EH (cell line): ENCODE measurements around the gene TNRC6B.
A peak's percentile ranks its signal among the peaks of the same experiment; 100 is the strongest.
"Not testable (repeated sequence)": the region's sequence is repeated elsewhere in the genome, so short reads cannot be mapped to it uniquely, and the experiment has no call there.

Experiments used
- DNase-seq: peaks from one replicate; pipeline ENCODE4 v3.0.0-alpha.2; 2015; ENCODE audit warnings: low read depth

The TNRC6B gene

DNA sequence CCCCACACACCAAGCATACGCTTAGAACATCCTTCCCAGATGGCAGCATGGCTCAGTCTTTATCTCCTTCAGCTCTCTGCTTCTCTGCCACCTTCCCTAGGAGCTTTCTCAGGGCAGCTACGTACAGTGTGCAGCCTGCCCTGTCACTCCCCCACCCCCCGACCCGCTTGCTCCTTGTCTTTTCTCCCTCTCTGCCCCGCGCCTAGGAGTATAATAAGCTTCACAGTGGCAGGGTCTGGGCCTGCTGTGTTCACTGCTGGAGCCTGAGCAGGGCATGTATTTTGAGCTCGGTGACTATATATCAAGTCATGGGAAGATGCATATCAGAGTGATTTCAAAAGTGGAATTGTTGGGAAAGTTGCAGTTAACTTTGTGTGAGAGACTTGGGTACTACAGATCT, 112.8 kb downstream of the TNRC6B start:
- no peak for DNase-seq

DNA sequence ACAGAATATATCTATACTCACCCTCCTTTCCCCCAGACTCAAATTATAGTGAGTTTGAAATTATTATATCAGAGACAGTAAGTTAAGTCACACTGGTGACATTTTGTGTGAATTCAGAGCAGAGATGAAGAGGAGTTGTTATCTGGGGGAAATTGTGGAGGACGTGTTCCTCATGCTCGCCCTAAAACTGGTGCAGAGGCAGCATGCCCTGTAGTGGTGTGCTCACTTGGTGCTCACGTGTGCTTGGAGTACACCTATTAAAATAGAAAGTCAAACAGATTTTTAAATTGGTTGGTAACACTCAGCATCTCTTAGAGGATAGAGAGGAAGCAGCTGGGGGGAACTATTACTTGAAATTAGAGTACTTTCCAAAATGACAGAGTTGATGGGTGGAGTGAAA, 117.0 kb downstream of the TNRC6B start:
- DNase-seq: no peak

DNA sequence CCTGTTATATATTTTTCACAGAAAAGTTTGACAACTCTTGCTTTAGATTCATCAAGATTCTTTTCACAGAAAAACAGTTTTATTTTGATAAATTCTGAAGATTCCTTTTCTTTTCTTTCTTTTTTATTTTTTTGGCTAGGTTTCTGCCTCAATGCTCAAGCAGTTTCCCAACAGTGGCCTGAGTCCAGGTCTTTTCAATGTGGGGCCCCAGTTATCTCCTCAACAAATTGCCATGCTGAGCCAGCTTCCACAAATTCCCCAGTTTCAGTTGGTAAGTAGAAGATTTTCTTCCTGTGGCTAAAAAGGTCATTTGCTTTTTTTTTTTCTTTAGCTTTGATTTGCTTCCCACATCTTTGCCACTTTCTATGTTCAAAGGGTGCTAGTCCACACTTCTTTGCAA, 122.6 kb downstream of the TNRC6B start:
- no peak for DNase-seq

DNA sequence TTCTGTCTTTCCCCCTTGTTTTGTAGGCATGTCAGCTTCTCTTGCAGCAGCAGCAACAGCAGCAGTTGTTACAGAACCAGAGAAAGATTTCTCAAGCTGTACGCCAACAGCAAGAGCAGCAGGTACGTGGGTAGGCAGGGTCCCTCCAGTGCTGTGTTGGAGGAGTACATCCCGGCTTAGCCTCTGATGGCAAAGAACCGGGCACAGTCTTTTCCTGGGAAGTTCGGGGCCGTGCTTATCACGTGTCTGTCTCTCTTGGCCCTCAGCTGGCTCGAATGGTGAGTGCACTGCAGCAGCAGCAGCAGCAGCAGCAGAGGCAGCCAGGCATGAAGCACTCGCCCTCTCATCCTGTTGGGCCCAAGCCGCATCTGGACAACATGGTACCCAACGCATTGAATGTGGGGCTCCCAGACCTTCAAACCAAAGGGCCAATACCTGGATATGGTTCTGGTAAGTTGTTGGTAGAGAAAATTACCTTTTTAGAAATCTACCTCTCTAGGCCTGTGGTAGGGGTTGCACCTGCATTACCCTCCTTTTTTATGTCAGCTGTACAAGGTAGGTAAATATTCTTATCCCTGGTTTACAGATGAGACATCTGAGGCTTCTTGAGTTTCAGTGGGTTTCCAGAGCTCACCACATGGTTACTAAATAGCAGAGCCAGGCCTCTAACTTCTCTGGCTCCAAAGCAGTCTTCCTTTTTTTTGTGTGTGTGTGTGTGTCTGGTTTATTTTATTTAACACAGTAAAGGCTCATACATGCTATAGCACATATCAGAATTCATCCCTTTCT, 123.4 kb downstream of the TNRC6B start:
- no peak for DNase-seq

DNA sequence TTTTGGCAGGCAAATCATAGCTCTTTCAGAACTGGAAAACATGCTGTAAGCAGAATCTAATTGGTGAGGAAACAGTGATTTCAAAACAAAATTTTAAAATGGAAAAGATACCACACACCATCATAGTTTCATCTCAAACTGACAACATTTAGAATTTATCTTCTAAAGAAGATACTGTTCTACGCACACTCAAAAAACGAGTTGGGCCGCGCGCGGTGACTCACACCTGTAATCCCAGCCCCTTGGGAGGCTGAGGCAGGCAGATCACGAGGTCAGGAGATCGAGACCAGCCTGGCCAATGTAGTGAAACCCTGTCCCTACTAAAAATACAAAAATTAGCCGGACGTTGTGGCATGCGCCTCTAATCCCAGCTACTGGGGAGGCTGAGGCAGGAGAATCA, 124.4 kb downstream of the TNRC6B start:
- no peak for DNase-seq

DNA sequence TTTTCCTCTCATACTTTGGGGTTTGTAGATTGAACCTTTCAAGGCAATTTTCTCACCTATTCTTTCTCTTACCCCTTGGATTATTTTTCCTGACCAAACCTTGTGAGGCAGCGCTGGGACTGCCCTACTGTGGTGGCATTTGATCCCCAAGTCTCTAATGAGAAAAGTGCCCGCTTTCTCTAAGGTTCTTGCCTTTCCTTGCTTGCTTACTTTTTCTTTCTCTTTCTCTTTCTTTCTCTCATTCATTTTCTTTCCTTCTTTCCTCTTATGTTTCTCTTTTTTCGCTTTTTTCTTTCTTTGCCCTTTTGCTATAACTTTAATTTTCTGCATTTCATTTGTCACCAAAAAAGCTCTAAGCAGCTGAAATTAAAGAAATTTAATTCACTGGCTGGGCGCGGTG, 127.9 kb downstream of the TNRC6B start:
- DNase-seq: no peak

DNA sequence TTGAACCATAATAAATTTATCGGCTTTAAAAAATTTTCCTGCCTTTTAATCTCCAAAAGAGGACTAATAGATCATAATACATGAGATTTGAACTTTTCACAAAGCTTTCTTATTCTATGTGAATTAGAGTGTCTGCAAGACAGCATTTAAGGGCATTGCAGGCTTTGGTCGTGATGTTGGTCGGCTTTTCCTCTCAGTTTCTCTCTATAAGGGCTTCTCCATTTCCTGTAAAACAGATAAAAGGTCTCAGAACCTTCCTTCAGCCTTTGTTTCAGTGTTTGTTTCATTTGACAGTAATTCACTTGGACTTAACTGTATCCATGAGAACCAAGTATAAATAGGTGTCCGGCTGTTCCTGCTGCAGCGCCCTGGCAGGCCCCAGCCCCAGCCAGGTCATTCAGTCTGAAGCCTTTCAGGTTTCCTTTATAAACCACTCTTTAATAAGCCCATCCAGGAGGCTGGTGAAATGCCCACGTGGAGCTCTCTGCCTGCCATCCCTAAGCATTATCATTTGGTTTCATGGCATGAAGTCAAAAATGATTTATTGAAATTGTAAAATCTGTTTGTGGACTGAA, 131.4 kb downstream of the TNRC6B start:
- DNase-seq: no peak

DNA sequence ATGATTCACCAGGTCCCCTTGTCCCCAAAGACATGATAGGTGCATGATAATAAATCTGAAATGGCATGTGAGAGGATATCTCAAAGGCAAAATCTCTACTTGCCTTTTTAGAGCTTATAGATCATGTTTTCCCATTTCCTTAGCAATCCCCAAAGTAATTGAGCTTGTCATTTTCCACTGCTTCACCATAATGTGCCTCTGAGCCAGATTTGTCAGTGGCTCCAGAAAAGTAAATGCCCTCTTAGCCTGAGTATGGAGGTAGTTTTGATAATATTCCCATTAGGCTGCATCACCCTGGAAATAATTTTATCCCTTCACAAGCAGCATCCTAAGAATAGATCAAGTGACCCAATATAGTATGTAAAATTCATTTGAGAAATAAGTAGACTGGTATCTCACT, 131.9 kb downstream of the TNRC6B start:
- no peak for DNase-seq

DNA sequence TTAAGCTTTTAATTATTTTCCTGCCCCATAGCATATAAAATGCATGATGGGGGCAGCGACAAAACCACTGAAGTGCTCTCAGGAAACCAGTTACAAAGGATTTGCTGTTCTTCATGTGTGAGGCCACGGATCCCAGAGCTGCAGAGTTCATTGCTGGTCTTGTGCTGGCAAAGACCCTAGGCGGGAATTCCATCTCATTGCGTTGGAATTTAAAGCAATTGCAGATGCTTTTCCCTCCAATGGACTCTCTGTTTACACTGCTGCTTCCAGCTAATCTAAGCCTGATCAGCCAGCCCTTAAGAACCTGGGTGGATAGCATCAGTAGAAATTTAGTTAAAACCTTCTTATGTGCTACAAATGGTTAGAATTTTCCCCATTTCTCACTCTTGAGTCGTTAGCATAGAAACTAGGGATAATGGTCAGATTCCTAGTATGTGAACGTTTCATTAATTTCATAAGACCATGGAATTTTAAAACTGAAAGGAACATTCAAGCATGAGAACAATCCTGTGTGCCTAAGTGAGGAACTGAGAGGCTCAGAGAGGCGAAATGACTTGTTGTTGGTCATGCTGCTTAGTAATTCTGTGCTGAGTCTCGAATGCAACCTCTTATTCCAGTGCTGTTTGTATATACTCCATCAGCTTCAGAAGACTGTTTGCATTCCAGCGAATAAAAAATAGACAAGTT, 132.5 kb downstream of the TNRC6B start:
- peak; percentile 95 for DNase-seq

DNA sequence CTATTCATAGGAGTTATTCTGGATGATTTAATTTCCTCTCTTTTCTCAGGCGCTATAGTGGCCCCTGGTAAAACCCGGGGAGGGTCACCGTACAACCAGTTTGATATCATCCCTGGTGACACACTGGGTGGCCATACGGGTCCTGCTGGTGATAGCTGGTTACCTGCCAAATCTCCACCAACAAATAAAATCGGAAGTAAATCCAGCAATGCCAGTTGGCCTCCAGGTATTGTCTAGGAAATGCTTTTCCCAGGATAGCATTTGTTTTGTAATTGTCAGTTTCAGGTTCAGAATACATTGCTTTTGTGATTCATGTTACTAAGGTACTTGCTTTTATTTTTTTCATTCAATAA, 133.0 kb downstream of the TNRC6B start:
- no peak for DNase-seq

DNA sequence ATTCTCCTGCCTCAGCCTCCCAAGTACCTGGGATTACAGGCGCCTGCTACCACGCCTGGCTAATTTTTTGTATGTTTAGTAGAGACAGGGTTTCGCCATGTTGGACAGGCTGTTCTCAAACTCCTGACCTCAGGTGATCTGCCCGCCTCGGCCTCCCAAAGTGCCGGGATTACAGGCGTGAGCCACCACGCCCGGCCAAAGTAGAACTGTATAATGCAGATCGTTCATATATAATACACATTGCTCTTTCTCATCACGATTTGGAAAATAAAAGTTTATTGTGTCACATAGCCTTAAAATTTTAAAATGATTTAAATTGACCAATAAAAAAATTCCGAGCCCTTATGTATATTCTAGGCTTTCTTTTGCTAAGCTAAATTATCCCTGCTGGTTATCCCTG, 133.9 kb downstream of the TNRC6B start:
- not testable (repeated sequence) for DNase-seq

DNA sequence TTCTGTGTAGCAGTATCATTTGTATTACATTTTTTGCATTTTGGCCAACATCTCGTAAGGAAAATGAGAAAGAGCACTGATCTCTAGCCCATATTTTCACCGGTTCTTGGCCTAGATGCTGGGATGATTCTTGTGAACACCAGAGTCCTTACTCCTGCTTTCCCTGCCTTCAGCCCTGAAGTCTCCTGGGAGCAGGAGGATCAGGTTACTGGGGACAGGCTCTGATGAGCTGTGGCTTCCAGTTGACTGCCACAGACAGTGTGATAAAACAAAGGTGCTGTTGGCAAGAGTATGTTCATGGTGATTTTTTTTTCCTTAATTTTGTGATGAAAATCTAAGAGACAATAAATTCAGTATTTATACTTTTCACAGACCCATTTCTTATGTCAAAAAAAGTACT, 134.3 kb downstream of the TNRC6B start:
- DNase-seq: no peak

DNA sequence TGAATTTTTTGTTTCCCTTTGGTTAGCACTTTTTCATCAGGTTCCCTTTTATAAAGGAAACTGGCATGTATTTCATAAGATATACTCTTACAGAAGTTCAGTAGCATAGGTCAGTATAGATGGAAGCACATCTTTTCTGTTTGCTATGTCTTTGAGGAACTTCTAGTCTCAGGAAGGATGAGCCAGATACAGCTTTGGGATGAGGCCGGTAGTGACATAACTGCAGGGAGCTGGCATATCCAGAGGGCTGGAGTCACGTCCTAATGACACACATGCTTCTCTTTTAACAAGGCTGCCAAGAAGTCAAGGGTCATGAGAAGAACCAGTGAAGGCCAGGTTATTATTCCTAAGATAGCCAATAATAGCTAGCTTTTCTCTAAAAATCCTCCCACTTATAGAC, 135.3 kb downstream of the TNRC6B start:
- no peak for DNase-seq

DNA sequence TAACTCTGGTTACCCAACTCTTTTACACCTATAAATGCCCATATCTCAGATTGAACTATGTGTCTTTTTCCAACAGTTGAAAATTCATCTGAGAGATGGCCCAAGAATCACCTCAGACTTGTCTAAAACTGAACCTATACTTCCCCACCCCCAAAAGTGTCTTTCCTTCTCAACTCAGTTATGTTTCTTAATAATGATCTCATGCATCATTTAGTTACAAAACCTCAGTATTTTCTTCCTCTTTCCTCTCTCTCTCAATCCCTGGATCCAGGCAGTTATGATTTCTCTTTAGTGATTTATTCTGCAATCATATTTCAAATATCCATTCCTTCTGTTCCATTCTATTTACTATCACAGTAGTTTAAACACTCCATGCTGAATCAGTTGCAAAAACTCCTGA, 136.3 kb downstream of the TNRC6B start:
- no peak for DNase-seq

DNA sequence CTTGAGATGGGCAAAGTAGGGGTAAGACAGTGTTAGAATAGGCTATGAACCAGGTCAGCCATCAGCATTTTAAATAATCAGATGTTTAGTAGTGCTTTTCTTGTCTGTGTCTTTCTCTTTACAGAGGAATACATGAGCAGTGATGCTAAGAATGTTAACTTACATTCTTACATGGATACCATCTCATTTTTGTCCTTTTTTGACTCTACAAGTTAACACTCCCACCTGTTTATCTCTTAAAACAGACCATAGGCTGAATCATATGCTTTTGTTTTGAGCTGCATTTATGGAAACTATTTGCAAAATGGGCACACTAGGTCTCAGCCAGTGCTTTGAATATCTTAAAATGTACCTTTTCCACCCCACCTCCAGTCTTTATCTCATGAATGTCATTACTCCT, 143.0 kb downstream of the TNRC6B start:
- DNase-seq: no peak

DNA sequence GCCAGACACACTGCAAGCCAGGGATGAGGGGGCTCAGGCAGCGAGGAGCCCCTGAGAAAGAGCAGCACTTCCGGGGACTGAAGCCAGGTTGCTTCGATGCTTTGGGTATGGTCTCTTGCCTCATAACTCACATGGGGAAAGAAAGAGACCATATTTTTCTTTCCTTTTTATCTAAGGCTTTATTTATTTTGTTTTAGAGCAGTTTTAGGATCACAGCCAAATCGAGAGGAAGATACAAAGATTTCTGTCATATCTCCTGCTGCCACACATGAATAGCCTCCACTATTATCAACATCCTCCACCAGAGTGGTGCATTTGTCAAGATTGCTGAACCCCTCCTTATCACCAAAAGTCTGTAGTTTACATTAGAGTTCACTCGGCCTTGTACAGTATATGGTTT, 144.3 kb downstream of the TNRC6B start:
- DNase-seq: no peak

DNA sequence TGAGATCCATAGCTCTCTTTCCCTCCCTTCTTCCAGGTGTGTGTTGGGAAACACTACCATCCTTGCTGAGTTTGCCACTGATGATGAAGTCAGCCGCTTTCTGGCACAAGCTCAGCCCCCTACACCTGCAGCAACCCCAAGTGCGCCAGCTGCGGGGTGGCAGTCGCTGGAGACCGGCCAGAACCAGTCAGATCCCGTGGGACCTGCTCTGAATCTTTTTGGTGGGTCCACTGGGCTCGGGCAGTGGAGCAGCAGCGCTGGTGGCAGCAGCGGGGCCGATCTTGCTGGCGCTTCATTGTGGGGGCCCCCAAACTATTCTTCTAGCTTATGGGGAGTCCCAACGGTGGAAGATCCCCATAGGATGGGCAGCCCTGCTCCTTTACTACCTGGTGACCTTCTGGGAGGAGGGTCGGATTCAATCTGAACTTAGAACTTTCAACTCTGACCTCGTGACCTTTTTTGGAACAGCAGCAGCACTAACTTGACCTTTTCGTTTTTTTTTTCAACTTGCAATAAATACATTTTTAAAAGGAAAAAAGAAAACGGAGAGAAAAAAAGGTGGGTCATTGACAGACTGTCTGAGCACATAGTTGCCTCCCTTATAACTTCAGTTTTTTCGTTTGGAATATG, 145.2 kb downstream of the TNRC6B start:
- DNase-seq: no peak

DNA sequence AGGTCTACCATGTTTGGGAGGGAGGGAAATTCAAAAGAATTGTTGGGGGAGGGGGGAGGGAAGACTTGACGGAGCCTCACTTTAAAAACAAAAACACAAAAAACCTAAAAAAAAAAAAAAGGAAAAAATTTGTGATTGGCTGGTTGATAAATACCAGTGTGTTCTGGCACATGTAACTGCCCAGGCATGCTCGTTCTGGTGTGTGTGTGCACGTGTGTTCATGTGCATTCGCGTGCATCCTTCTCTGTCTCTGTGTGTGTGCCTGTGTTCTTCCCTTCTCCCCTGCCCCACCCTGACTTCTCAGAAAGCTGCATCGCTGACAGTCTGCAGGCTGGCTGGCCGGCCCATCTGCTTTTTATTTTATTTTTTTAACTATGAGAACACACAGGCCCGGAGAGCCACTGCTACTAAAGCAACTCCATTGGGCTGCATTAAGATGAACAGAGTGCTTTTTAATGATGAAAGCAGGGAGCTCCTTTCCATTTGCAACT, 146.0 kb downstream of the TNRC6B start:
- DNase-seq: no peak

DNA sequence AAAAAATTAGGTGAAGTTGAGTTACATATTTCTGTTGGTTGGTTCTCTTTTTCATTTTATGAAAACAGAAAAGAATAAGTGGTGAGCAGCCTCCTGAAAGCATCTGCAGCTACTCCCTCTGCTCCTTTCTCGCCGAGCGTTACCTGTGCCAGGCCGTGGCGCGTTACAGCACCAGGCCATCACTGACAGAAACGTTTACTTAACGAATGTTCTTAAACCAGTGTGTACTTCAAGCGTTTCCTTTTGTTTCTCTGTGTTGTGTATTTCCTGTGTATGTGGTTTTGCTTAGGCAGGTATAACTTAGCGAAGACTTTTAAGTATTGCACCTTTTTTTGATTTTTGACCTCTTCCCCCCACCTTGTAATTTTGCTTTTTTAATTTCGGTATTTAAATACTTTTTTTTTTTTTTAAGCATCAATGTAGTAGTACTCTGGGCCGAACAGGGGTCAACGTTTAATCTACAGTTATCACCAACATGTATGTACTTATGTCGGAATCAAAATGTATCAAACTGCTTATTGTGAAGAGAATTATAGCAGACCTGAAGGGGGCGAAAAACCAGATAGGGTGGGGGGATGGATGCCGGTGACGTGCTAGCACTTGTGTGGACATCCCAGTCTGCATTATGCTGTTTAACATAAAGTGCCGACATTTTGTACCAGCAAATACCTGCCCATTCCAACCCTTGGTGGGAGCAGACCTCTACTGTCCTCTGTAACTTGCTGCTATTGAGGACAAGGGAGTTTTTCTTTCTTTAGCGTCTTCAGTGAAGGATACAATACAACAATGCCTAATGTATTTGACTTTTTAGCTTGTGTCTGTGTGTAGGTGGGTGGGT, 147.0 kb downstream of the TNRC6B start:
- no peak for DNase-seq

DNA sequence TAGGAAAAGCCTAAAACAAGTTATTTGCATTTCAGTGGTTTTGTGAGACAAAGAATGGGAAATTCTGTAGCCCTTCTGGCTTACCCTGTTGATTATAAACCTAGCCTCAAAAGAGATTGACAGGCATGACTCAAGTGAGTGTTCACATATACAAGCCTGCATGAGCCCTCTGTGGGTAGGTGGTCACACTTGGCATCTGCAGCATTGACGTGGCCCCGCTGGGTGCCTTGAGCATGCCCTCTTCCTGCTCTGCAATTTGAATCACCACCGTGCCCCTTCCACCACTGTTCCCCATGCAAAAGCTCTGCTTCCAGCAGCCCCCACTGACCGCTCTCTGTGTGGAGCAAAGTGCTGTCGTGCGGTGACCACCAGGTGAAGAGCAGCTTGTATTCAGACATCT, 147.6 kb downstream of the TNRC6B start:
- no peak for DNase-seq

DNA sequence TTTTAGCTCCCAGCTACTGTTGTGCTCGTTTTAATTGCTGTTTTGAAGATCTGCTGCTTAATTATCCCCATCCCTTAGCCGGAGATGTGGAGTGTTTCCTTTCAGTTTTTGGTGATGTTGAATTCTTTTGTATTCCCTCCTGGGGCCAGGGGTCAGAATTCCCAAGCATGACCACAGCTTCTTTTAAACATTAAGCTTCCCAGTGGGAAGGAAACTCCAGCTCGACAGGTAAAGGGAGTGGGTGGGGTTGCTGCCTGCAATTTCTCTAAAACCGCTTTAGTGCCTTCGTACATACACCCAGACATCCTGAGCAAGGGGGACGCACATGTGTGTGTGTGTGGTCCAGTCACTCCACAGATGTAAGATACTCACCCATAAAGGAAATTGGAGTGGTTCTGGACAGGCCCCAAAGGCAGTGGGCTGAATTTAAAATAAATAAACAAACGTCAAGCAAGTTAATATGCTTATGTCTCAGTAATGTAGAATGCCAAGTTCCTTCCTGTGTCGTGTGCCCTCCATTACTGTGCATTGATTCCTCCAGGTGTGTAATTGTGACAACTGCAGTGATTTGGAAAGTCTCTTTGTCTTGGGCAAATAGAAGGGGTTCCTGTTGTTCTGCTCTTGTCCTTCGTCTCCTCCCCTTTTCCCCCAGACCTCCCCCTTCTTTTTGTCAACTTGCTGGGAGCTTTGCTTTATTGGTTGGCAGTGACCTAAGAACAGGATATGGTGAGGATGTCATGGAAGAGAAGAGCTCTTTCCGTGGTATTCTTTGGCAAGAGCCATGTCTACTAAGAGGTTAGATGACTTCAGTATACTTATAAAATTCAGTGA, 149.4 kb downstream of the TNRC6B start:
- DNase-seq: peak; percentile 69
